ENCODE results near the gene CACFD1.

Gene CACFD1

DNA sequence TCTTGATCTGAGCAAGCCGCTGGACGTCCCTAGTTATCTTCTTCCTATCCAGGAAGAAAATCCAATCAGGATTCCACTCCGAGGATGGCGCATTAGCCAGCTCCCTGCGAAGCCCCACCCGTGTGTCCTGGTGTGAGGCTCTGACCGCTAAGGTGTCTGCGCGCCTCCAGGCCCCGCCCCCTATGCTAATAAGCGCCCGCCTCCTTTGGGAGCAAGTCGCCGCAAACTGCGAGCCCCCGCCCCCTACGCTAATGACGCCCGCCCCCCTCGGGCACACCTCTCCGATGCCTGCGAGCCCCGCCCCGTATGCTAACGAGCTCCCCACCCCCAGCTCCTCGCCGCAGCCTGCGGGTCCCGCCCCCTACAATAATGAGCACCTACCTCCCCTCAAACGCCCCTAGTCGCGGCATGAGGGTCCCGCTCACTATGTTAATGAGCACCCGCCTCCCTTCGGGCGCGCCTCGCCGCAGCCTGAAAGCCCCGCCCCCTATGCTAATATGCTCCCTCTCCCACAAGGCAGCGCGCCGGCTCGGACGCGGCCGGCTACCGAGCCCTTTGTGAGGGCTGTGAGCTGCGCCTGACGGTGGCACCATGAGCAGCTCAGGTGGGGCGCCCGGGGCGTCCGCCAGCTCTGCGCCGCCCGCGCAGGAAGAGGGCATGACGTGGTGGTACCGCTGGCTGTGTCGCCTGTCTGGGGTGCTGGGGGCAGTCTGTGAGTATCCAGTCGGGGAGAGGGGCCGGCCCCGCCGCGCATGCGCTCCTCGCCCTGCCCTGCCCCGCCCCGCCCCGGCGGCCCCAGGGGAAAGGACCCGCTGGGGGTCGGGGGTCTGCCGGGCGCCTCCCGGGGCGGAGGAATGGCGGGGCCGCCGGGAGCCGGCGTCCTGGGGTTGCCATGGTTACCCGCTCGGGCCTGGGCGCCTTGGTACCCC is at the start of gene CACFD1:
Gene CACFD1 (plus strand): TSS at position 503 of the 929 bp plus-strand sequence. CDS start 89 bp downstream, at position 592.
- peak; percentile 99 for DNase-seq

DNA sequence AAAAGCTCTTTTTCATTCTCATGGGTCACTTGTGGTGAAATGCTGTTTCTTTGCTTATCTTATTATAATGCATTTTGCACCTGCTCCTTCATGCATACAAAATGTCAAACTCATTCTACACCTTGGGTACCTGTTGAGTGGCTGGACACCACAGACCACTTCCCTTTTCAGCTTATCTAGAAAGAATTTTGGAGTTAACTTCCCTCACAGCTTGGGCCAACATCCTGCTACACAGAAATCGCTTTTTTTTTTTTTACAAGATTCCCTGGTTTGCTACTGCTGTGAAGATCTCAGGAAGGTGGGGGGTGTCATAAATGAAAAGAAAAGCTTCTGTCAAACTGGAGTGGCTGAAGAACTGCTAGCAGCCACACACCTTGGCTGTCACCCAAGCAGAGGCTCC is 44.6 kb upstream of the CACFD1 start:
- DNase-seq = no peak

DNA sequence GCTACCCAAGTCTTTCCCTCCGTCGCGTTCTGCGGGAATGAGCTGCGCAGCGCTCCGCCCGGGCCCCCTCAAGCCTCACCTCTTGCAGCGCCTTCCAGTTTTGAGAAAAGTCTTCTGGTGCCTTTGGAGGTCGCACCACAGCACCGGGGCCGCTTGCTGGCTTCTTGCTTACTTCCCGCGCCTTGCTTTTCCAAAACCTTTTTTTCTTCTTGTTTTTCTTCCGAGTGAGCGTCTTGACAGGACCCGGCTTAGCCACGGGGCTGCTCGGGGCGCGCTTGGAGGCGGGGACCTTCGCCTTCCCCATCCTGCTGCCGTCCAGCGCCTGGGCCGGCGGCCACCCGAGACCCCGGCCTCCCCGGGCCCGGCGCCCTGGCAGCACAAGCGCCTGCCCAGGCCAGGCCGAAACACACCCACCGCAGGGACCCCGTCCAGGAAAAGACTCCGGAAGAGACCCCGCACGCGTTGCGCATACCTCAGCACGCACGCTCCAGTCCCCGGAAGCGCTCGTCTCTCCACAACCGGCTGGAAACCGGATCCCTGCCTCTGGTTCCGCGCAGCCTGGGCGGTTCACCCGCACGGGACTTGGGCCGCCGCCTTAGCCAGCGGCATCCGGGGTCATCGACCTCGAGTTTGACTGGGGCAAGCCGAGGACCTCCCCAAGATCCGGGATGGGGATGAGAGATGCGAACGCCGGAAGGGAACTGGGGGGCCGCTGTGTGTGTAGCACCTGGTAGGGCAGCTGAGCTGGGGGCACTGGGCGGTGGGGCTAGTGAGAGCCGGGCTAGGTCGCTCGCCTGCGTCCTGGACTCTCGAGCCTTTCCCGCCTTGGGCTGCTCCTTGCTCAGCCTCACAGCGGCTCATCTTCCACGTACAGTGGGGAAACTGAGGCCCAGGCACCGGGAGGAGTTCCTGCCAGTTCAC is 42.0 kb upstream of the CACFD1 start, which contains the start of gene REXO4:
Gene REXO4 (minus strand): TSS at position 470 of the 921 bp plus-strand sequence. CDS start 166 bp downstream, at position 304.
- DNase-seq = peak; percentile 96

DNA sequence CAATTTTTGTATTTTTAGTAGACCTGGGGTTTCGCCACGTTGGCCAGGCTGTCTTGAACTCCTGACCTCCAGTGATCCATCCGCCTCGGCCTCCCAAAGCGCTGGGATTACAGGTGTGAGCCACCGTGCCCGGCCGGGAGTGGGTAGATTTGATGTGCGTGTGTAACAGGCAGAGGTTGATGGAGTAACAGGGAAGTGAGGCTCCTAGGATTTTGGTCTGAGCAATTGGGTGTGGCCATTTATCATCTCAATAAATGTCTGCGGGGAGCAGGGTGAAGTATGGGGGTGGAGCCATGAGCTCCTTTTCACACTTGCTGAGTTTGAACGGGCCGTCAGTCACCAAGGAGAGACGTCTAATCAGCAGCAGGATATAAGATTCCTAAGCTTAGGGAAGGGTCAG is 40.8 kb upstream of the CACFD1 start:
- no peak for DNase-seq

DNA sequence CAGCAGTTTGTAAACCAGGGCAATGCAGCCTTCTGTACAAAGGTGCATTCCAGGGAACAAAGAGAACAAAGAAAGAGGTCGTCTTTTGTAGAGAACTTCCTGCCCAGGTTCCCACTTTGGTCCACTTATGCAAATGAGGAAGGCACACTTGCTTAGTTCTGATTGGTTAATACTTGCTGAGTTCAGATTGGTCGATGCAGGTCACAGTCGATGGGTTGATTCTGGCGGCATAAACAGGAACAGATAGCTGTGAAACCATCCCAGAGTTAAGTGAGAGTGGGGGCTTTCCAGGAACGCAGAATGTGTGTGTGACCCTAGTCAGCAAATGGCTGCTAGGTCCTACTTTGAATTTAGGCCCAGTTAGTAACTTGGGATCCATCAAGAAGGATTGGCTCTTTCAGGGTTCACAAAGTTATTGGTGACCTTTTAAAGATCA is 39.4 kb upstream of the CACFD1 start:
- no peak for DNase-seq

DNA sequence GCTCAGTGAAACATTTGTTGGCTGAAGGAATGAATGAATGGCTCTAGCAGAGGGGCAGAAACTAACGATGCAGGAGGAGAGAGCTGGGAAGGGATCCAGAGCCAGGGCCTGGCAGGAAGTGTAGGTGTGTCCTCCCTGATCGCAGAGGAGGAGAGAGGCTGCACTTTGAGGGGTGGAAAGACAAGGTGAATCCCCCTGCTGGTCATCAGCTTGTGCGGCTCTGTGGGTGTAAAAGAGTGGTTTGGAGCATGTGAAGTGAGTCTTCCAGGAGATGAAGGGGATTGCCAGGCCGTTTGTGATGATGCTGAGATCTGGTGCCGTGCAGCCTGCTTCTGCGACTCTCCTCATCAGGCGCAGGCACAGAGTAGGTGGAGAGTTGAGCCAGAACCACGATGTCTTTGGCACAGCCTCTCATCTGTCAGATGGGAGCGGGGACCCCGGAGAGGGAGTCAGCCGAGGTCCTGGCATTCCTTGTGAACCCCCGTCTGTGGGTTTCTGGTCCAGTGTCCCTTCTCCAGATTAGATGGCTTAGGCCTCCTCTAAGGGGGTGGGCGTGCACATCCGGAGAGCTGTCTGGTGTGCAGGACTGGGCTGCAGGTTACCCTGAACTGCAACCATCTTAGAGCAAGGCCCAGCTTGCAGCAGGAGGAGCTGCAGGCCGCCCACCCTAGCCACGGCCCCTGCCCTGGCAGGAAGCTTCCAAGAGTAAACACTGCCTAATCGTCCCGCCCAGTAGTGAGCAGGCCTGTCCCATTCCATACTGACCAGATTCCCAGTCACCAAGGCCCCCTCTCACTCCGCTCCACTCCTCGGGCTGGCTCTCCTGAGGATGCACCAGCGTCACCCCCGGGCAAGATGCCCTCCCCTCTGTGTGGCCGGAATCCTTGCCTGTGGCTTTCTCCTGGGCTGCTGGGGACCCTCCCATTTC is 37.9 kb upstream of the CACFD1 start, which contains the start of gene ADAMTS13:
Gene ADAMTS13 (plus strand): TSS at position 753 of the 928 bp plus-strand sequence. CDS start 77 bp downstream, at position 830.
- DNase-seq = no peak

DNA sequence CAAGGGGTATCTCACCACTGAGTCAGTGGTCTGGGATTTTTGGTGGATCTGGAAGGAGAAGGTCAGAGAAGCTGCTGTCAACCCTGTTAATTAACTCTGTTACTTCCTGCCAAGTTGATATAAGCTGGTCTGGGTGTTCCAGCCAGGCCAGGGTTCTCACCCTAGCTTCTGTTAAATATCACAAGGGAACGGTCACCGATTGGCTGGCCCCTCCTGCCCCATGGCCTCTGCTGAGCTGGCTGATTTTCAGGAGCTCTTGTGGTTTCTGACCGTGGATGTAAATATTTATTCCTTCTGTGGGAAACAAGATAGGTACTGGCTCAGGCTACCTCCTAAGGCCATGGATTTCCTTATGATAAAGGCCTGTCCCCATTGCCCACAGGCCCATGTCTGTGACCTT is 36.6 kb upstream of the CACFD1 start:
- no peak for DNase-seq

DNA sequence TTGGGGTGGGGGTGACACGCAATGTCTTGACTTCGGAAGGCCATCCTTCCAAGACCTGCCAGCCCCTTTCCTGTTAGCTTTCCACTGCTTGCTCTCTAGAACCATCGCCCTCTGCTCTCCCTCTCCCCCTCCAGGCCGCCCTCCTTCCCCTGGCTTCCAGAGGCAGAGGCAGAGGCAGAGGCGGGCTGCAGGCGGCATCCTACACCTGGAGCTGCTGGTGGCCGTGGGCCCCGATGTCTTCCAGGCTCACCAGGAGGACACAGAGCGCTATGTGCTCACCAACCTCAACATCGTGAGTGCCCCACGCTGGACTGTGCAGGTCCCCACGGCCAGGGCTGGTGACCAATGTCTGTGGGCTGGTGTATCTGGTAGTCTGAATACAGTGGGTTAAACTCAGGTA is 35.6 kb upstream of the CACFD1 start:
- DNase-seq = no peak

DNA sequence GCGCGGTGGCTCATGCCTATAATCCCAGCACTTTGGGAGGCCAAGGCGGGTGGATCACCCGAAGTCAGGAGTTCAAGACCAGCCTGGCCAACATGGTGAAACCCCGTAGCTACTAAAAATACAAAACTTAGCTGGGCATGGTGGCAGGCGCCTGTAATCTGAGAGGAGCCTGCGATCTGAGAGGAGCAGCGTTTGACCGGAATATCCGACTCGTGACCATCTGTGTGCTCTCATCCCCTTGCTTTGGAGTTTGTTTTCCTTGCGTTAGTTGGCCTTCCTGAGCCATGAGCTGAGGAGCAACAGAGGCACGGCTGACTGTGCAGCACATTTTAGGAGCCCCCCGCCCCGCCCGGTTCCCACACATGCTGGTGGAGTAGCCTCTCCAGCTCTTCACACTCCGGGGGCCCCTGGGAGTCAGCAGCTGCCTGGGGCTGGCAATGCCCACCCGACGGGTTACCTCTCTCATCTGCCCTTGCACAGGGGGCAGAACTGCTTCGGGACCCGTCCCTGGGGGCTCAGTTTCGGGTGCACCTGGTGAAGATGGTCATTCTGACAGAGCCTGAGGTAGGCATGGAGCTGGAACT is 34.6 kb upstream of the CACFD1 start:
- no peak for DNase-seq

DNA sequence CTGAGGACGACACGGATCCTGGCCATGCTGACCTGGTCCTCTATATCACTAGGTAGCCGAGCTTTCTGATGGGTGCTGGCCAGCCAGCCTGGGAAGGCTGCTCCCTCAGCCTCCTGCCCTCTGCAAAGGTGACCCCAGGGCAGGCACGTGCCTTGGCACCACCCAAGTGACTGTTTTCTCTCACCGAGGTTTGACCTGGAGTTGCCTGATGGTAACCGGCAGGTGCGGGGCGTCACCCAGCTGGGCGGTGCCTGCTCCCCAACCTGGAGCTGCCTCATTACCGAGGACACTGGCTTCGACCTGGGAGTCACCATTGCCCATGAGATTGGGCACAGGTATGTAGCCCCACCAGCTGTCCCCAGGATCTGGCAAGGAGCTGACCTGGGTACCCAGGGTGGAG is 33.8 kb upstream of the CACFD1 start:
- DNase-seq = no peak

DNA sequence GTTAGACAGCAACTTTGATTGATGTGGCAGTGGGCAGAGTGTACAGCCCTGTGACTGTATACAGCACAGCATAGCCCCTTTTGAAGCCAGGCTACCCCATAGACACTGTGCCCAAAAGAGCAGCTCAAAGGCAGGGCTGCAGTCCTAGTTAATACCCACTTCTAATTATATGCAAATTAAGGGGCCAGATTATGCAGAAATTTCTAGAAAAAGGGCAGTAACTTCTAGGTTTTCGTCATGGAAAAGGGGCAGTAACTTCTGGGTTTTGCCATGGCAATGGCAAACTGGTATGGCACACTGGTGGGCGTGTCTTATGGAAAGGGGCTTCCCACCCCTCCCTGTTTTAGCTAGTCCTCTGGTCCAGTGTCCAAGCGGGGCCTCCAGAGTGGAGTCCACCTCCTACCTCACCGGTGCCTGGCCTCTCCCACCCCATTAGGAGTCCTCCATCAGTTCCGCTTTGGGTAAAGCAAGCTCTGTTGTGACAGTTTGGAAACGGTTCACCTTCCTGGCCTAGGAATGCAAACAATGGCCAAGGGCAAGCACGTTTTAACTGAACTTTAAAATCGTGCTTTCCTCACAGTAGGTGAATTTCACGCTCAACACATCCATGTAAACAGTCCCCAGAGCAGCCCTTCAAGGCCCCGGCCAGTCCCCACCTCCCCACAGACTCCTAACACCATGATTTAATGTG is 32.0 kb upstream of the CACFD1 start:
- no peak for DNase-seq

DNA sequence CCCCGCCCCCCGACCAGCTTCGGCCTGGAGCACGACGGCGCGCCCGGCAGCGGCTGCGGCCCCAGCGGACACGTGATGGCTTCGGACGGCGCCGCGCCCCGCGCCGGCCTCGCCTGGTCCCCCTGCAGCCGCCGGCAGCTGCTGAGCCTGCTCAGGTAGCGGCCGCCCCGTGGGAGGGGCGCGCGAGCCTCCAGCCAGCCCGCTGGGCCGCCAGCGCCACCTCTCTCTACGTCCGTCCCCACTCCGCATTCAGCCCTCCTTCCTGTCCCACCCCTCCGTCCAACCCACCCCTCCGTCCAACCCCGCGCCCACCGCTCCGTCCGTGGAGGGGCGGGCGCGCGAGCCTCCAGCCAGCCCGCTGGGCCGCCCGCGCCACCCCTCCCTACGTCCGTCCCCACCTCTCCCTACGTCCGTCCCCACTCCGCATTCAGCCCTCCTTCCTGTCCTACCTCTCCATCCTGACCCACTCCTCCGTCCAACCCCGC is 31.1 kb upstream of the CACFD1 start:
- peak; percentile 49 for DNase-seq

DNA sequence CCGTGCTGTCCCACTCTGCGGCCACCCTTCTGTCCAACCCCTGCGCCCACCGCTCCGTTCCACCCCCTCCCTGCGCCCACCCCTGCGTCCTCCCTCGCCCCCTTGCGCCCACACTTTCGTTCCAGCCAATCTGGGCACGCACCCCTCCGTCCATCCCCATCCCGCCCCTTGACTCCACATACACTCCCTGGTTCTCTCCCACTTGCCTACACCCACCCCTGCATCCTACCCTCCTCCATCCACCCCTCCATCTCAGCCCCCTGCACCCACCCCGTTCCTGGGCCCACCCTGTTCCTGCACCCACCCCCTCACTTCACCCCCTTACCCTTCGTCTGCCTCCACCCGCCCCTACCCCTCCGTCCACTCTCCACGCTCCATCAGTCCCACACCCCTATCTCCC is 30.6 kb upstream of the CACFD1 start:
- DNase-seq = peak; percentile 15

DNA sequence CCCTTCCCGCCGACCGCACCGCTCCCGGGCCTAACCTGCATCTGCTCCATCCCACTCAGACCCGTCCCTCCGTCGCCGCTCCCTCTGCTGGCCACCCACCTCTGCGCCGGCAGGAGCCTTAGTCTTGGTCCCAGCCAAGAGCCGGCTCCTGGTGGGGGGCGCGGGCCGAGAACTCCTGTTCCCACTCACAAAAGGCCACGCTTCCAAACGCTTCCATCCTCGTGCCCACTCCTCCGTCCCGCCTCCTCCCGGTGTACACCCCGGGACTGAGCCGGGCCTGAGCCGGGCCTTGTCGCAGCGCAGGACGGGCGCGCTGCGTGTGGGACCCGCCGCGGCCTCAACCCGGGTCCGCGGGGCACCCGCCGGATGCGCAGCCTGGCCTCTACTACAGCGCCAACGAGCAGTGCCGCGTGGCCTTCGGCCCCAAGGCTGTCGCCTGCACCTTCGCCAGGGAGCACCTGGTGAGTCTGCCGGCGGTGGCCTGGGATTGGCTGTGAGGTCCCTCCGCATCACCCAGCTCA is 30.1 kb upstream of the CACFD1 start:
- peak; percentile 54 for DNase-seq

DNA sequence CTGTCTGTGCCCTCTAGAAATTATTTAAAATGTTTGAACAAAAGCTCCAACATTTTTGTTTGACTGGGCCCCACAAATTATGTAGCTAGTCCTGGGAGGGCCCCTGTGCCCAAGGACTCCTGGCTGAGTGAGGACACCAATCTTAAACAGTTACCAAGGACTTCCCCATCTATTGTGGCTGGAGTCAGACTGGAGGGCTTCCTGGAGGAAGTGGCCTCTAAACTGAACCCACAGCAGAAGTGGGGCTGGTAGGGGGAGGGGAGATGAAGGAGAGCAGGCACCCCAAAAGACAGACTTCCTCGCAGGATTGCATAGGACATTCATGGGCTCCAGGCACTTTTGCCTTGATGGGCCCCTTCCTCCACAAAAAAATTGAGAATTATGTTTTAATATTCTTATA is 29.5 kb upstream of the CACFD1 start:
- no peak for DNase-seq

DNA sequence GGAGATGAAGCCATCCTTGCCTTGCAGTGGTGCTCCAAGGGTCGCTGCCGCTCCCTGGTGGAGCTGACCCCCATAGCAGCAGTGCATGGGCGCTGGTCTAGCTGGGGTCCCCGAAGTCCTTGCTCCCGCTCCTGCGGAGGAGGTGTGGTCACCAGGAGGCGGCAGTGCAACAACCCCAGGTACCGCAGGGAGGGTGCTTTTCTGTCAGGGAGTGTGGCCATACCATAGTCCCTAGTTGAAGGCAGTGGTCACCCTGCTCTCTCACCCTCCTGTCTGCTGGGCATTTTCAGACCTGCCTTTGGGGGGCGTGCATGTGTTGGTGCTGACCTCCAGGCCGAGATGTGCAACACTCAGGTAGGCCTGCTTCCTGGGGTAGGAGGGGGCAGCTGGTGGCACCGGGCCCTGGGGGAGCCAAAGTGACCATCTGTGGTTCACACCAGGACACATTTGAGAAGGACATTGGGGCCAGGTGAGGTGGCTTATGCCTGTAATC is 26.4 kb upstream of the CACFD1 start:
- DNase-seq = no peak

DNA sequence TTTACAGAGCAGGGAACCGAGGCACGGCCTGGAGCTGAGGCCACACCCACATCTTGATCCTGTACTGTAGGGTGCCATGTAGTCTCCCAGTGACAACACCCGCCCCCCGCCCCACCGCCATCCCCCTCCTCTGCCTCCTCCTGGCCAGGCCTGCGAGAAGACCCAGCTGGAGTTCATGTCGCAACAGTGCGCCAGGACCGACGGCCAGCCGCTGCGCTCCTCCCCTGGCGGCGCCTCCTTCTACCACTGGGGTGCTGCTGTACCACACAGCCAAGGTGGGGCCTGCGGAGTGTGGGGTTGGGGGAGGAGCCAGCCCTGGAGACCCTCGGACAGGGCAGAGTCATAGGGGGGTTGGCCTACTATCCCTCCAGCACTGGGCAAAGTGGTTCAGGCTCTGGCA is 23.1 kb upstream of the CACFD1 start:
- no peak for DNase-seq

DNA sequence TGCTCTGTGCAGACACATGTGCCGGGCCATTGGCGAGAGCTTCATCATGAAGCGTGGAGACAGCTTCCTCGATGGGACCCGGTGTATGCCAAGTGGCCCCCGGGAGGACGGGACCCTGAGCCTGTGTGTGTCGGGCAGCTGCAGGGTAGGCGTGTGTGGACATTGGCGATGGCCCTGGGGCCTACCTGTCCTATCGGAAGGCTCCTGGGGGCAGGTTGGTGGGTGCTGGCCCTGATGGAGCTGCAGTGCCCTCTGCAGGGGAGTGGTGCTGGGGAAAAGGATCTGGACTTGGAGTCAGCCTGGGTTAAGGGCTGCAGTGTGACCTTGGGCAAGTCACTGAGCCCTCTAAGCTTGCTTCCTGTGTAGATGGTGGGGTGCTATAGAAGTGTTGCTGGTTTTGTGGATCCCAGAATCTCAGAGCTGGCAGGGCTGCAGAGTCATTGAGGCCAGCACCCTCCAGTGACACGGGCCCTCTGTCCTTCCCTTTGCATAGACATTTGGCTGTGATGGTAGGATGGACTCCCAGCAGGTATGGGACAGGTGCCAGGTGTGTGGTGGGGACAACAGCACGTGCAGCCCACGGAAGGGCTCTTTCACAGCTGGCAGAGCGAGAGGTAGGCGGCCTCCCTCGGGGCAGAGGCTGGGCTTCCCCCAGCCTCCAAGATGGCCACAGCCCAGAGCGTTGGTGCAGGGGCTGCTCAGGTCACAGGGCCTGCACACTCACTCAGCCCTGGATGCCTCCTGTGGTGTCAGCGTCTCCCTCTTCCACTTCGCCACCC is 21.8 kb upstream of the CACFD1 start:
- DNase-seq = no peak

DNA sequence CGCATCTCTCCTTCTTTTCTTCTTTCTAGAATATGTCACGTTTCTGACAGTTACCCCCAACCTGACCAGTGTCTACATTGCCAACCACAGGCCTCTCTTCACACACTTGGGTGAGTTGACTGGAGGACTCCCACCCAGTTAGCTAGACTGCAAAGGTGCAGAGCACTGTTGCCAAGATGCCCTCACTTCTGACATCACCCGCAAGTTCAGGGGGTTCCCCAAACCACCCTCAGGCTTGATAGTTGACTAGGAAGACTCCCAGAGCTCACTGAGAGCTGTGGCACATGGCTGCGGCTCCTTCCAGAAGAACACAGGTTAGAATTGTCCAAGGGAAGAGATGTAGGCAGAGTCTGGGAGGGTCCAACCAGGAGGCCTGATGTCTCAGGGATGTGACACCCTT is 20.4 kb upstream of the CACFD1 start:
- DNase-seq = no peak

DNA sequence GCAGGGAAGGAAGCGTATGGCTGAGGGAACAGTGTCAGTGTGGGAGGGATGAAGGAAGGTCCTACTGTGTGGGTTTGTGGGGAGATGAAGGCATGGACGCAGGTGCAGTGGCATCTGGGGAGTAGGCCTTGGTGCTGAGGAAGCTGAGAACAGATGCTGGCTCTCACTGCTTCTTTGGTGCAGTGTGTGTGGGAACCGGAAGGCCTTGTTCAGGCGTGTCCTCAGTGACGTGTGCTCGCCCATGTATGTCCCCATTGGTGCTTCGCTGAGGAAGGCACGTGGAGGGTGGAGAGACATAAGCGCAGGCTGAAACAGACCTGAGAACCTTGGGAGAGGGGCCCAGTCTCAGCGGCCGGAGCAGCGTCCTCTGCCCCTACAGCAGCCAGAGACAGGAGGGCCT is 18.9 kb upstream of the CACFD1 start:
- no peak for DNase-seq
